Transverse colon (tissue), 4 donors: ENCODE data around the gene KLK13.

Source experiments
- CTCF ChIP-seq, 5 experiments: fragments of 200-600 bp in 3 of 5; fragments of 450-650 bp in 2 of 5; sonication (generic) in 3 of 5; IDR thresholded peaks; 1 replicate in 2 of 5; 2 replicates in 3 of 5; pipeline ENCODE4 v1.5.1; 2016 to 2017; ENCODE audit warnings: antibody characterized with exemption in 5 of 5, inconsistent platforms in 3 of 5, mild to moderate bottlenecking in 2 of 5, moderate library complexity in 1 of 5
- EP300 ChIP-seq: sonication (generic); formaldehyde crosslinking; IDR thresholded peaks from one replicate; pipeline ENCODE4 v1.6.1; 2017; ENCODE audit warnings: antibody characterized with exemption, low read depth
- POLR2A ChIP-seq: fragments of 450-650 bp; IDR thresholded peaks from one replicate; pipeline ENCODE4 v1.6.1; 2016; ENCODE audit warnings: antibody characterized with exemption, mild to moderate bottlenecking, moderate library complexity
- POLR2AphosphoS5 ChIP-seq, 3 donors: sonication (generic); formaldehyde crosslinking; IDR thresholded peaks; one replicate each; pipeline ENCODE4 v1.6.1; 2016; ENCODE audit warnings: antibody characterized with exemption in 3 of 3

DNA sequence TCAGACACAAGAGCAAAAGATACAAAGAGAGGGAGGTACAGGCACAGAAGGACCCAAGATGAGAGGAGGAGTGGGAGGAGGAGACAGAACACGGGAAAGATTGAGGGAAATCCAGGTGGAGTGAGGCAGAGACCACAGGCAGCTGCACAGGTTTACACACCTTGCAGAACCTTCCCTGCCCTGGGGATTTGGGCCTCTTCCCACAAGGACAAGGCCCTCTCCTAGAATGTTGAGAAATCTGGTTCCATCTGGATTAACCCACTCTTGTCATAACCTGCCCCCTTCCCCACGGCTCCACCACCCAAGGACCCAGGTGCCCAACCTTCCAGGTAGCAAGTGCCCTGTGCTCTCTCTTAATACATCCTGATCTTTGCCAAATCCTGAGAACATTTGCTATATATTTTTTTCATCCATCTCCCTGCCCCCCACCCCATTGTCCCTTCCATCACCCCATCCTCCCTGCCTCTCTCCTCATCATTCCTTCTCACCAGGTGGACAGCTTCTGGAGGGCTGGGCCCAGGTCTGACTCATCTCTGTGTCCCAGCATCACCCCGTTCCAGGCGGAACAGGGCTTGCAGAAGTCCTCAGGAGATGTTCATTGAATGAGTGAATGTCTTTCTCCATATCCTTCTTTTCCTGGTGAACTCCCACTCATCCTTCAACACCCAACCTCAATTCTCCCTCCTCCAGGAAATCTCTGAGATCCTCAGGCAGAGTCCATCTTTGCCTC, 54.7 kb downstream of the KLK13 start:
- no peak for TF ChIP-seq CTCF (IDR thresholded peaks at IDR 0.05)
- no peak for TF ChIP-seq POLR2A
- TF ChIP-seq POLR2AphosphoS5 (IDR thresholded peaks at IDR 0.05): no peak
- TF ChIP-seq EP300: no peak
